Measurements from ENCODE around the gene EDN3.

EDN3 gene

GRCh38 chr20:59320854-59321647 is 20.6 kb downstream of the EDN3 start:
- Histone ChIP-seq H3K9ac (ENCODE audit: low read length) (no peak overlapping the region), H3K9me3 (ENCODE audit: insufficient read depth, low read length) (no peaks in the 10 kb centered on the region), H3K27ac (ENCODE audit: low read length) (no peak overlapping the region), H3K79me2 (ENCODE audit: low read length) (no peaks in the 10 kb centered on the region), H2AFZ (ENCODE audit: low read depth, low read length) (no peak overlapping the region), H3K4me3 (ENCODE audit: low read length) (no peak overlapping the region), H3K27me3 (ENCODE audit: low read depth, low read length) (peaks cover 72% of the 10 kb centered on the region), H3K4me2 (ENCODE audit: low read length) (no peak overlapping the region), H4K20me1 (ENCODE audit: insufficient read depth, low read length) (no peaks in the 10 kb centered on the region), H3K36me3 (replicated peaks; ENCODE audit: low read depth, low read length) (no peaks in the 10 kb centered on the region), H3K4me1 (ENCODE audit: low read length) (no peaks in the 10 kb centered on the region)
- TF ChIP-seq CTCF (IDR thresholded peaks at IDR 0.05; ENCODE audit: low read depth, low read length) = no peak
- TF ChIP-seq EZH2phosphoT487 (IDR thresholded peaks at IDR 0.05; ENCODE audit: low read depth) = no peak

GRCh38 chr20:59322081-59322480 is 21.7 kb downstream of the EDN3 start:
- no peaks in the 10 kb centered on the region for H4K20me1 ChIP-seq (ENCODE audit: insufficient read depth, low read length)

GRCh38 chr20:59322585-59323454 is 22.4 kb downstream of the EDN3 start:
- no peak overlapping the region for H3K4me2 ChIP-seq (ENCODE audit: low read length)
- H3K79me2 ChIP-seq (ENCODE audit: low read length) = no peaks in the 10 kb centered on the region
- H3K4me3 ChIP-seq (ENCODE audit: low read length) = no peak overlapping the region
- H3K36me3 ChIP-seq (replicated peaks; ENCODE audit: low read depth, low read length) = no peaks in the 10 kb centered on the region
- H2AFZ ChIP-seq (ENCODE audit: low read depth, low read length) = no peak overlapping the region
- H3K27me3 ChIP-seq (ENCODE audit: low read depth, low read length) = peaks cover 66% of the 10 kb centered on the region
- no peaks in the 10 kb centered on the region for H3K9me3 ChIP-seq (ENCODE audit: insufficient read depth, low read length)
- H3K9ac ChIP-seq (ENCODE audit: low read length) = no peak overlapping the region
- no peak overlapping the region for H3K27ac ChIP-seq (ENCODE audit: low read length)
- H3K4me1 ChIP-seq (ENCODE audit: low read length) = no peaks in the 10 kb centered on the region
- H4K20me1 ChIP-seq (ENCODE audit: insufficient read depth, low read length) = no peaks in the 10 kb centered on the region
- TF ChIP-seq EZH2phosphoT487 (IDR thresholded peaks at IDR 0.05; ENCODE audit: low read depth) = no peak
- TF ChIP-seq CTCF (IDR thresholded peaks at IDR 0.05; ENCODE audit: low read depth, low read length) = no peak

More at GRCh38 chr20:59322081-59322480, 21.7 kb downstream of the EDN3 start:
- Histone ChIP-seq H3K9me3 (ENCODE audit: insufficient read depth, low read length) (no peaks in the 10 kb centered on the region), H3K4me3 (ENCODE audit: low read length) (no peak overlapping the region), H3K27me3 (ENCODE audit: low read depth, low read length) (peaks cover 64% of the 10 kb centered on the region), H3K79me2 (ENCODE audit: low read length) (no peaks in the 10 kb centered on the region), H3K9ac (ENCODE audit: low read length) (no peak overlapping the region), H3K27ac (ENCODE audit: low read length) (no peak overlapping the region), H3K36me3 (replicated peaks; ENCODE audit: low read depth, low read length) (no peaks in the 10 kb centered on the region), H2AFZ (ENCODE audit: low read depth, low read length) (no peak overlapping the region), H3K4me1 (ENCODE audit: low read length) (no peaks in the 10 kb centered on the region), H3K4me2 (ENCODE audit: low read length) (no peak overlapping the region)
- TF ChIP-seq EZH2phosphoT487 (IDR thresholded peaks at IDR 0.05; ENCODE audit: low read depth) (no peak), CTCF (IDR thresholded peaks at IDR 0.05; ENCODE audit: low read depth, low read length) (no peak)

GRCh38 chr20:59323731-59324130 is 23.3 kb downstream of the EDN3 start:
- Histone ChIP-seq H3K27me3 (ENCODE audit: low read depth, low read length) (peaks cover 71% of the 10 kb centered on the region), H3K9me3 (ENCODE audit: insufficient read depth, low read length) (no peaks in the 10 kb centered on the region)
- TF ChIP-seq CTCF (IDR thresholded peaks at IDR 0.05; ENCODE audit: low read depth, low read length) (no peak), EZH2phosphoT487 (IDR thresholded peaks at IDR 0.05; ENCODE audit: low read depth) (no peak)

More at GRCh38 chr20:59323731-59324130, 23.3 kb downstream of the EDN3 start:
- no peaks in the 10 kb centered on the region for H3K79me2 ChIP-seq (ENCODE audit: low read length)
- no peak overlapping the region for H3K4me3 ChIP-seq (ENCODE audit: low read length)
- no peaks in the 10 kb centered on the region for H4K20me1 ChIP-seq (ENCODE audit: insufficient read depth, low read length)
- no peaks in the 10 kb centered on the region for H3K4me1 ChIP-seq (ENCODE audit: low read length)
- H3K27ac ChIP-seq (ENCODE audit: low read length) = no peak overlapping the region
- H2AFZ ChIP-seq (ENCODE audit: low read depth, low read length) = no peak overlapping the region
- H3K36me3 ChIP-seq (replicated peaks; ENCODE audit: low read depth, low read length) = no peaks in the 10 kb centered on the region
- no peak overlapping the region for H3K4me2 ChIP-seq (ENCODE audit: low read length)
- H3K9ac ChIP-seq (ENCODE audit: low read length) = no peak overlapping the region

Measured in OCI-LY3 (cell line).